Measurements from ENCODE around the gene ZNF484.
"Not testable (repeated sequence)": the region's sequence is repeated elsewhere in the genome, so short reads cannot be mapped to it uniquely, and the experiment has no call there.

Gene ZNF484

DNA sequence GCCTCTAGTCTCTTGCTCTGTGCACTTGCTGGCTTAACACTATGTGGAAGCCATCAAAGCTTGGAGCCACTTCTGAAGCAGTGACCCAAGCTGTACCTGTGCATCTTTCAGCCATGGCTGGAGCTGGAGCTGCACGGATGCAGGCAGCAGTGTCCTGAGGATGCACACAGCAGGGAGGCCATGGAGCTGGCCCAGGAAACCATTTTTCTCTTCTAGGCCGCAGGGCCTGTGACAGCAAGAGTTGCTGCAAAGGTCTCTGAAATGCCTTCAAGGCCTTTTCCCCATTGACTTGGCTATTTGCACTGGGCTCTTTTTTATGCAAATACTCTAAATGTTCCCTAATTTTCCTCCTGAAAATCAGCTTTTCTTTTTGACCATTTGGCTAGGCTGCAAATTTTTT, 12.9 kb upstream of the ZNF484 start:
- Histone ChIP-seq H3K36me3 (ENCODE audit: control insufficient read depth, insufficient read depth, low read length) (no peaks in the 10 kb centered on the region), H3K9me3 (ENCODE audit: control insufficient read depth, insufficient read depth, low read length) (no peaks in the 10 kb centered on the region), H3K4me3 (ENCODE audit: low read depth, low read length) (no peak overlapping the region), H3K27me3 (ENCODE audit: control insufficient read depth, insufficient read depth, low read length) (peaks cover 4% of the 10 kb centered on the region), H3K9ac (ENCODE audit: low read depth, low read length) (no peak overlapping the region), H3K4me1 (ENCODE audit: control insufficient read depth, insufficient read depth, low read length) (peaks cover 10% of the 10 kb centered on the region)

DNA sequence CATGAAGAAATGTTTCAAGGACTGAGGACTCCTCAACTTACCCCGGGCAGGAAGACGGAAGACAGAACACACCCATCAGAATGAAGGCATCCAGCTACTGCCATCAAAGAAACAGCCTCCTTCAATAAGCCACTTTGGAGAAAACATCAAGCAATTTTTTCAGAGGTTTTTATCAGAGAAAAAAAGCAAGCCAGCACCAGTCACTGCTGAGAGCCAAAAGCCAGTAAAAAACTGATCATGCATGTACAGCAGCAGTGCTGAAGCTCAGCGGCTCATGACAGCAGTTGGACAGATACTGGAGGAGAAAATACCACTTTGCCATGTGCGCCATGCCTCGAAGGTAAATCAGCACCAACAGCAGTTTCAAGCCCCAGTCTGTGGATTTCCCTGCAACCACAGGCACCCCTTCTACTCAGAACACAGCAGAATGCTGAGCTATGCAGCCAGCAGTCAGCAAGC, 10.1 kb upstream of the ZNF484 start:
- Histone ChIP-seq H3K4me3 (ENCODE audit: low read depth, low read length) (no peak overlapping the region), H3K4me1 (ENCODE audit: control insufficient read depth, insufficient read depth, low read length) (peaks cover 10% of the 10 kb centered on the region), H3K9me3 (ENCODE audit: control insufficient read depth, insufficient read depth, low read length) (no peaks in the 10 kb centered on the region), H3K27me3 (ENCODE audit: control insufficient read depth, insufficient read depth, low read length) (peaks cover 6% of the 10 kb centered on the region), H3K36me3 (ENCODE audit: control insufficient read depth, insufficient read depth, low read length) (no peaks in the 10 kb centered on the region), H3K9ac (ENCODE audit: low read depth, low read length) (no peak overlapping the region)

- H3K36me3 ChIP-seq (ENCODE audit: control insufficient read depth, insufficient read depth, low read length); H3K4me3 ChIP-seq (ENCODE audit: low read depth, low read length); H3K9me3 ChIP-seq (ENCODE audit: control insufficient read depth, insufficient read depth, low read length); H3K9ac ChIP-seq (ENCODE audit: low read depth, low read length); H3K27me3 ChIP-seq (ENCODE audit: control insufficient read depth, insufficient read depth, low read length): not testable (repeated sequence)
- peaks cover 10% of the 10 kb centered on the region for H3K4me1 ChIP-seq (ENCODE audit: control insufficient read depth, insufficient read depth, low read length)
Measured at GRCh38 chr9:92886846-92887610, 9.2 kb upstream of the ZNF484 start.

GRCh38 chr9:92883666-92884405, 6.0 kb upstream of the ZNF484 start:
- not testable (repeated sequence) for H3K4me3 ChIP-seq (ENCODE audit: low read depth, low read length)

GRCh38 chr9:92882276-92882675, 4.4 kb upstream of the ZNF484 start:
- H3K36me3 ChIP-seq (ENCODE audit: control insufficient read depth, insufficient read depth, low read length) = no peaks in the 10 kb centered on the region
- no peaks in the 10 kb centered on the region for H3K4me1 ChIP-seq (ENCODE audit: control insufficient read depth, insufficient read depth, low read length)
- no peak overlapping the region for H3K4me3 ChIP-seq (ENCODE audit: low read depth, low read length)
- no peak overlapping the region for H3K9ac ChIP-seq (ENCODE audit: low read depth, low read length)
- peaks cover 2% of the 10 kb centered on the region for H3K27me3 ChIP-seq (ENCODE audit: control insufficient read depth, insufficient read depth, low read length)
- H3K9me3 ChIP-seq (ENCODE audit: control insufficient read depth, insufficient read depth, low read length) = no peaks in the 10 kb centered on the region

More at GRCh38 chr9:92883666-92884405, 6.0 kb upstream of the ZNF484 start:
- not testable (repeated sequence) for H3K9me3 ChIP-seq (ENCODE audit: control insufficient read depth, insufficient read depth, low read length); H3K4me1 ChIP-seq (ENCODE audit: control insufficient read depth, insufficient read depth, low read length); H3K36me3 ChIP-seq (ENCODE audit: control insufficient read depth, insufficient read depth, low read length); H3K9ac ChIP-seq (ENCODE audit: low read depth, low read length); H3K27me3 ChIP-seq (ENCODE audit: control insufficient read depth, insufficient read depth, low read length)

DNA sequence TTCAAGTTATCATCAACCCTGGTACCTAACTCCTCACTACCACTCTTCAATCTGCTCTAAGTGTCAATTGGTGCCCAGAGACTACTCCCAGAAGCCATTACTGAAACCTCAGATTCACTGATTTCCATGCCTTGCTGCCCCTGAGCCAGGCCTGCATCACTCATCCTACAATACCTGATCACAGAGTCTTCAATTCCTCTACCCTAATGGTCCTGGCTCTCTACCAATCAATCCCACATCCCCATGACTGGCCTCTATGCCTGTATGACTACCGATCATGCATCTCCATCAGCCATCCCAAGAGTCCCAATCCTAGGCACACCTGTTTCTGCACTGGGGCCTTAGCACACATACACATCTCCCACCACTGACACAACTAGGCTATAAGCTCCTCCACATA, 2.5 kb downstream of the ZNF484 start:
- no peak overlapping the region for H3K9ac ChIP-seq (ENCODE audit: low read depth, low read length)

DNA sequence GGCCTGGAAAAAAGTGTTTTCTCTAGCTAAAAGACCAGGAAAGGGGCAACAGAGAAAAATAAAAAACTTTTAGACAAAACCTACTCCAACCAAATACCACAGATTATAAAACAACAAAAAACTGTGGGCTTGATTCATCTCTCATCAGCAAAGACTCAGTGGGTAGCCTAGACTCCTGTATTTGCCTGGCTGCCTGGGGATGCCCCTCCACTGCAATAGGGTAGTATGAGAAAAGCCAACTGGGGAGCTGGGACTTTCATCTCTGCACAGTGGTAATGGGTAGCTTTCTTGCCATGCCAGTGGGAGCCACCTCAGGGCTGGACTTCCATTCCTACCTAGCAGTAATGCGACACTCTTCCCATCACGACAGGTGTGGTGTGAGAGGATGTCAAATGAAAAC, 7.5 kb downstream of the ZNF484 start:
- H3K9me3 ChIP-seq (ENCODE audit: control insufficient read depth, insufficient read depth, low read length) = no peaks in the 10 kb centered on the region
- no peaks in the 10 kb centered on the region for H3K27me3 ChIP-seq (ENCODE audit: control insufficient read depth, insufficient read depth, low read length)
- H3K4me1 ChIP-seq (ENCODE audit: control insufficient read depth, insufficient read depth, low read length) = no peaks in the 10 kb centered on the region
- no peak overlapping the region for H3K9ac ChIP-seq (ENCODE audit: low read depth, low read length)
- H3K4me3 ChIP-seq (ENCODE audit: low read depth, low read length) = no peak overlapping the region
- no peaks in the 10 kb centered on the region for H3K36me3 ChIP-seq (ENCODE audit: control insufficient read depth, insufficient read depth, low read length)

More for the DNA sequence above, 2.5 kb downstream of the ZNF484 start:
- H3K4me1 ChIP-seq (ENCODE audit: control insufficient read depth, insufficient read depth, low read length) = no peaks in the 10 kb centered on the region
- H3K4me3 ChIP-seq (ENCODE audit: low read depth, low read length) = no peak overlapping the region
- H3K36me3 ChIP-seq (ENCODE audit: control insufficient read depth, insufficient read depth, low read length) = no peaks in the 10 kb centered on the region
- no peaks in the 10 kb centered on the region for H3K27me3 ChIP-seq (ENCODE audit: control insufficient read depth, insufficient read depth, low read length)
- no peaks in the 10 kb centered on the region for H3K9me3 ChIP-seq (ENCODE audit: control insufficient read depth, insufficient read depth, low read length)

GRCh38 chr9:92866600-92866999, 11.2 kb downstream of the ZNF484 start:
- not testable (repeated sequence) for H3K27me3 ChIP-seq (ENCODE audit: control insufficient read depth, insufficient read depth, low read length); H3K4me3 ChIP-seq (ENCODE audit: low read depth, low read length); H3K4me1 ChIP-seq (ENCODE audit: control insufficient read depth, insufficient read depth, low read length); H3K9me3 ChIP-seq (ENCODE audit: control insufficient read depth, insufficient read depth, low read length); H3K36me3 ChIP-seq (ENCODE audit: control insufficient read depth, insufficient read depth, low read length); H3K9ac ChIP-seq (ENCODE audit: low read depth, low read length)

- peaks cover 7% of the 10 kb centered on the region for H3K36me3 ChIP-seq (ENCODE audit: control insufficient read depth, insufficient read depth, low read length)
- H3K9ac ChIP-seq (ENCODE audit: low read depth, low read length) = no peak overlapping the region
- no peaks in the 10 kb centered on the region for H3K4me1 ChIP-seq (ENCODE audit: control insufficient read depth, insufficient read depth, low read length)
- no peaks in the 10 kb centered on the region for H3K27me3 ChIP-seq (ENCODE audit: control insufficient read depth, insufficient read depth, low read length)
- peaks cover 4% of the 10 kb centered on the region for H3K9me3 ChIP-seq (ENCODE audit: control insufficient read depth, insufficient read depth, low read length)
- H3K4me3 ChIP-seq (ENCODE audit: low read depth, low read length) = no peak overlapping the region
Measured at GRCh38 chr9:92864152-92864551, 13.7 kb downstream of the ZNF484 start.

DNA sequence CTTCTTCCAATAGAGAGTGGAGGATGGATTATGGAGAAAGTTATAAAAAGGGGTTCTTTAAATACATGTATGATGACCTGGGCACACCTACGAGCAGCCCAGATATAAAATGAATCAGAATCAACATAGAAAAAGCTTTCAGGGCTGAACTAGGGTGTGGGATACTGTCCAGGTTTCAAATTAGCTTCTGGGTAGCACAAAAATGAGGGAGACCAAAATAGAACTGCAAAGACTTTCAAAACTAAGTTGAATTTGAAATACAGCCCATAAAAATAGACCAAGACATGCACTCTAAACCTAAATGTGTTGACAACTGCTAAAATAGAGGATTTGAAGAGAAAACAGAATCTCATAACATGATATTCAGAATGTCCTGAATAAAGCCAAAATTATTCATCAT, 17.0 kb downstream of the ZNF484 start:
- Histone ChIP-seq H3K9ac (ENCODE audit: low read depth, low read length) (no peak overlapping the region), H3K36me3 (ENCODE audit: control insufficient read depth, insufficient read depth, low read length) (peaks cover 9% of the 10 kb centered on the region), H3K4me3 (ENCODE audit: low read depth, low read length) (no peak overlapping the region), H3K4me1 (ENCODE audit: control insufficient read depth, insufficient read depth, low read length) (no peaks in the 10 kb centered on the region), H3K9me3 (ENCODE audit: control insufficient read depth, insufficient read depth, low read length) (peaks cover 4% of the 10 kb centered on the region), H3K27me3 (ENCODE audit: control insufficient read depth, insufficient read depth, low read length) (no peaks in the 10 kb centered on the region)

DNA sequence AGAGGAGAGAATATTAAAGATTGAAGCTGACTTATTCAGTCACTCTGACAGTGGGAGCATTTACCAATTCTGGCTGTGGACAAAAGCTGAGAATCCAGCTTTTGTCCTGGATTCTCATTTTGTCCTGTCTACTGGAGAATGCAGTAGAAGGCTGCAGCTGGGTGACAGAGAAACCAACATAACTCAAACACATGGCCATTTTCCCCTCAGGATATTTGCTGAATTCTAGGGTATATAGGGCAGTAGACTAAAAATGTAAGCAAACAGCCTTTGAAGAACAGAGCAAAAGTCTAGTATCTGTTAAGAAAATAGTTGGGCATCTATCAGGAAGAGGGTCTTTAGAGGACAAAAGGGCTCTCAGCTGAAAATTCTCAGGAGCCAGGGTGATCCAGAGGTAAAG, 20.6 kb downstream of the ZNF484 start:
- H3K9me3 ChIP-seq (ENCODE audit: control insufficient read depth, insufficient read depth, low read length) = peaks cover 4% of the 10 kb centered on the region
- H3K27me3 ChIP-seq (ENCODE audit: control insufficient read depth, insufficient read depth, low read length) = no peaks in the 10 kb centered on the region
- no peak overlapping the region for H3K4me3 ChIP-seq (ENCODE audit: low read depth, low read length)
- H3K36me3 ChIP-seq (ENCODE audit: control insufficient read depth, insufficient read depth, low read length) = peaks cover 14% of the 10 kb centered on the region
- no peaks in the 10 kb centered on the region for H3K4me1 ChIP-seq (ENCODE audit: control insufficient read depth, insufficient read depth, low read length)
- no peak overlapping the region for H3K9ac ChIP-seq (ENCODE audit: low read depth, low read length)

- peaks cover 7% of the 10 kb centered on the region for H3K36me3 ChIP-seq (ENCODE audit: control insufficient read depth, insufficient read depth, low read length)
- H3K9ac ChIP-seq (ENCODE audit: low read depth, low read length) = no peak overlapping the region
- H3K4me3 ChIP-seq (ENCODE audit: low read depth, low read length) = no peak overlapping the region
- no peaks in the 10 kb centered on the region for H3K4me1 ChIP-seq (ENCODE audit: control insufficient read depth, insufficient read depth, low read length)
- H3K9me3 ChIP-seq (ENCODE audit: control insufficient read depth, insufficient read depth, low read length) = peaks cover 3% of the 10 kb centered on the region
- H3K27me3 ChIP-seq (ENCODE audit: control insufficient read depth, insufficient read depth, low read length) = no peaks in the 10 kb centered on the region
Measured at GRCh38 chr9:92853716-92854115, 24.1 kb downstream of the ZNF484 start.
